Activated CD4-positive, alpha-beta T cell treated with anti-CD3 and anti-CD28 coated beads, Interleukin-2, amount 50 U/mL, for 4 hours (primary cell): ENCODE data around the gene RNLS.
"Not testable (repeated sequence)": the region's sequence is repeated elsewhere in the genome, so short reads cannot be mapped to it uniquely, and the experiment has no call there.

Experiments
- DNase-seq, 2 experiments: peaks; one replicate each; pipeline ENCODE4 v3.0.0-alpha.2; 2020

The RNLS gene

GRCh38 chr10:88286030-88286429 is 297.1 kb downstream of the RNLS start:
- no peak for DNase-seq

DNA sequence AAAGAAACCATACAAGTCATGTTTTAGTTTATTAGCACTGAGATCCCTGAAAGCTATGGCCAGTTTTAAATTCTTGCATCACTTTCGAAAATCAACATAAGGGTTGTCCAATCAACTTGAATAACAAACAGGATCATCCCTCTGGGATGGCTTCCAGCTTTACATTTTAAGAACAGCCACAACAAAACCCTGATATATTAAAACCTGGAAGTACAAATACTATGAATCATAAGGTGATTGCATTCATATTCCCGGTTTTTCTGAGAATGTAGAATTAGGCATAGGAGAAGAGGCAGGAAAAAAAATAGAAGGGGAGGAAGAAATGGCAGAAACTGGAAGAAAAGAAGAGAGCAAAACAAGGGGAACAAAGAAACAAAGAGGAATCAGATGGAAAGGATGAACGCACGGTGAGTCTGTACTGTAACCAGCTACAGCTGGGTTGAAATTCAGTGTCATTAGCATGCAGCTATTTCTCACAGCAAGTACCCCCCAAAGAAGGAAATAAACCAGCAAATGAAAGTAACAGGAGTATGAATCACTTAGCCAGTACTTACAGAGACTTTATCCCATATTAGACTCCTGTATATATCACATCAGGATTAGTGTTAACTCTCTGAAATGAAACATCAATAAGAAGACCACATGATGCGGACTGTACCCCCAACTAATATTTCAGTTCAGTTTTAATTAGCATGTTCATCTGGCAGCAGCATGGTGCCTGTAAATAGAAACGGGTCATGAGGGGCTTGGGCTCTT is 301.3 kb downstream of the RNLS start:
- DNase-seq, result no peak

DNA sequence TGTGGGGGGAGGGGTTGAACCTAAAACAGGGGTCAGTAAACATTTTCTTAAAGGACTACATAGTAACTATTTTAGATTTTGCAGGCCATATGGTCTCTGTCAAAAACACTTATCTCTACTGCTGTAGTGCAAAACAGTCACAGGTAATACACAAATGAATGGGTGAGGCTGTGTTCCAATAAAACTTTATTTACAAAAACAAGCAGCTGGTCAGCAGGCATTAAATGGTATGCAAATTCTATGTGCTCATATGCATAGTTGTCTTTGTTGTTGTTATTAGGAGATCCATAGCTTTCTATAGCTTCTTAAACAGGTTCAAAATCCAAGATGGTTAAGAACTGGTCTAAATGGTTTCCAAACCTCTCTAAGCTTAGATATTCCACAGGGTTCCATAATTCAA is 302.6 kb downstream of the RNLS start:
- no peak for DNase-seq

DNA sequence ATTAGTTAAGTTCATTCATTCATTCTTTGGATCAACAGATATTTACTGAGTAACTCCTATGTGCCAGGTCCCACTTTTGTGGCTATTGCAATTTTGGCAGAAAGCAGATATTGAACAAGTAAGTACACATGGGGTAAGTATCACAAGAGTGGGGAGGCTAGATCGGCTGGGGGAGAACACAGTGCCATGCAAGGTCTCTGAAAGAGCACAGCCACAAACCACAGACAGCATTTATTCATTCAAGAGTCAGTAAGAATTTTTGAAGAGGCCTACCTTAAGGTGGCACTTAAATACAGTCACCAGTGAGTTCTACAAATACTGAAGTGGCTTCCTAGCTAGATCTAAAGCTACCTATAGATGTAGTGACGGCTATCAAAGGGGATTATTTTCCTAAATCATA is 304.2 kb downstream of the RNLS start:
- DNase-seq, result no peak

DNA sequence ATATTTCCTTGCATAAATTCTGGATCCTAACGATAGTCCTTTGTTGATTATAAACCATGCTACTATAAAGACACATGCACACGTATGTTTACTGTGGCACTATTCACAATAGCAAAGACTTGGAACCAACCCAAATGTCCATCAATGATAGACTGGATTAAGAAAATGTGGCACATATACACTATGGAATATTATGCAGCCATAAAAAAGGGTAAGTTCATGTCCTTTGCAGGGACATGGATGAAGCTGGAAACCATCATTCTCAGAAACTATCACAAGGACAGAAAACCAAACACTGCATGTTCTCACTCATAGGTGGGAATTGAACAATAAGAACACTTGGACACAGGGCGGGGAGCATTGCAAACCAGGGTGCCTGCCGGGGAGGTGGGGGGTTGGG is 306.2 kb downstream of the RNLS start:
- DNase-seq, result not testable (repeated sequence)

DNA sequence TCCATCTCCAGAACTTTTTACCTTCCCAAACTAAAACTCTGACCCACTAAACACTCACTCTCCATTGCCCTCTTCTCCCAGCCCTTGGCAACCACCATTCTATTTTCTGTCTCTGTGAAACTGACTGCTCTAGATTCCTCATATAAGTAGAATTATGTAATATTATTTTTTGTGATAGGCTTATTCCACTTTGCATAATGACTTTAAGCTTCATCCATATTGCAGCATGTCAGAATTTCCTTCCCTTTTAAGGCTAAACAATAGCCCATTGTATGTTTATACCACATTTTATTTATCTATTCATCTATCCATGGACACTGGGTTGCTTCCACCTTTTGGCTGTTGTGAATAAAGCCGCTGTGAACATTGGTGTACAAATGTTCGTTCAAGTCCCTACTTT is 308.8 kb downstream of the RNLS start:
- no peak for DNase-seq

DNA sequence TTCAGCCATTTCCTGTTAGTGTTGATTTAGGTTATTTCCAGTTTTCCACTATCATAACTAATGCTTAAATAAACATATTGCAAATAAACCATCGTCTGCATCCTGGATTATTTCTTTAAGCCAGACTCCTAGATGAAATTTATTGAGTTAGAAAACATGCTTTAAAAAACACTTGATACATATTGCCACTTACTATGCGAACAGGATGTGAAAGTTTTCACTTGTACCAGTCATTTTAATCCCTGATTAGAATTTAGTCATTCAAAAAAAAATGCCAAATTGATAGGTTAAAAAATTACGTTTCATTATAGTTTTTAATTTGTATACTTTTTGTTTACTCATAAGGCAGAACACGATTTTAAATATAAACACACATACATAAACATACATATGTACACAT is 309.6 kb downstream of the RNLS start:
- DNase-seq, result no peak

GRCh38 chr10:88271761-88272543 is 311.2 kb downstream of the RNLS start:
- DNase-seq, result no peak

DNA sequence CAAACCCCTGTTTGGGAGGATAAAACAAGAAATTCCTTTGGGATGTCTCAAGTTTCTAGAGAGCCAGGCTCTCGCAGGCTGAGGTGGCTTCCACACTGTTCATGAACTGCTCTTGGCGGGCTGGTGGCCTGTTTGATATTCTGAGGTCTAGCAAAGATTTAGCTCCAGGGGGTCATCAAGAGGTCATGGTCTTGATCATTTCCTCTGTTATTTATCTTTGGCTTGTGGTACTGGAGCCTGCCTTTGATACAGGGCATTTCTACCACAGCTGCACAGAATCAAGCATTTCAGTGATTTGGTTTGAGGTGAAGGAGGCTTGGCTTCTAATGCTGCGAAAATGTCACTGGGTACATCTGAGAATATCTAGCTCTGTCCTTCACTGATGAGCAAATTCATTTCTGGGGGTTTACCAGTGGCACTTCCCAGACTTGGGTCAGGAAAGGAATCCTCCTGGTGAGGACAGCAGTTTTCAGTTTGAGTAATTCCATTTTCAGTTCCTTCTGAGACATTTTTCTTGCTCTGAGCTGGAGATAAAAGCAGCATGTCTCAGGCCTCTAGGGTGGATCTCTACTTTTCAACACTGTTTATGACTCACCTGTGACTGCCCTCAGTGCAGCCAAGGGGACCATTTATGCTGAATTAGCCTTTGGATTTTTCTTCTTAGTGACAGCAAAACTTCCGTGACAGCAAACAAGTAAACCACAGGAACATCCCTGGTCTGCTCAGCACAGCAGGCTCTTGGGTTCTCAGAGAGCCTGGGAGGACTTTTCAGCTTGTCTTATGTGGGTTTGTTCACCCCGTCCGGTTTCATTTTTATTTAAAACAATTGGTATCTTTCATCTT is 312.0 kb downstream of the RNLS start:
- peak in 1 of 2 experiments; percentile 17 for DNase-seq

- no peak for DNase-seq
Observed at GRCh38 chr10:88270061-88270808, 312.9 kb downstream of the RNLS start.

DNA sequence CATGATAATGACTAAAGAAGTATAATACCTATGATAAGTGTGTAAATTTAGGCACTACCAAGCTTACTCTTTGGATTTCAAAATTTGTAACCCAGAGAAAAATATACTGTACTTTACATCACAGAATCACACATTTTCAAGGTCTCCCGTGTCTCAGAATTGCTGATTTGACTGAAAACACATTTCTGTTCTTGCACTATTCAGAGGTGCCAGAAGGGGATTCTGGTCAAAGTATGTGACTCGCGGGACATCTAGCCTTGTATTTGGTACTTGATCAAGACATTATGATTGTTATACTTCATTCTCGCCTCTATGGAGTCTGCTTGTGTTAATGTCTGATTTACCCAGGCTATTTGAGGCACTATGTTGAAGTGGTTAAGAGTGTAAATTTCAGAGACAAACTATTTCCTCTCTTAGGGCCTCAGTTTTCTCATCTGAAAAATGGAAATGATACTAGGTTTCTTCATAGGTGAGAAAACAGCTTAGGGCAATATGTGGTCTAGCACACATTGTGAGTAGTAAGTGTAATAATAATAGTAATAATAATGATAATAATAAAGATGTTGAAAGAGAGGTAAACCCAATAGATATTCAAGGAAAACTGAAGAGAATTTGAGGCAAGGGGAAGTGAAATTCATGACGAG is 320.4 kb downstream of the RNLS start:
- DNase-seq, result no peak

DNA sequence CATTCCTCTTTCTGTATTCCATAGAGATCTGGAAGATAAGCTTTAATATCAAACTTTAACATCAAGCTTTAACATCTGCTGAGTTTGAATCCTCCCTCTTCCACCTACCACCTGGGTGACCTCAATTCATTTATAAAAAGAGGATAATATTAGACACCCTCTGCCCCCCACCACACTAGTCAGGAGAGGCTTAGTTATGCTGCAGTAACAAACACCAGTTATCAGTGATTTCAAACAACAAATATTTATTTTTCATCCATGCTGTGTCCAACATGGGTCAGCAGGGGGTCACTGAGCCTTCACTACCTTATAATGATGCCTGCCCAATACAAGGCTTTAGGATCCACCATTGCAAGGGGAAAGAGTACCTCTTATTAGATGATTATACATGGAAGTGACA is 322.0 kb downstream of the RNLS start:
- no peak for DNase-seq

GRCh38 chr10:88260329-88261051 is 322.6 kb downstream of the RNLS start:
- DNase-seq, result no peak

- DNase-seq, result no peak
Observed at GRCh38 chr10:88259381-88259780, 323.7 kb downstream of the RNLS start.

GRCh38 chr10:88256886-88257285 is 326.2 kb downstream of the RNLS start:
- no peak for DNase-seq

DNA sequence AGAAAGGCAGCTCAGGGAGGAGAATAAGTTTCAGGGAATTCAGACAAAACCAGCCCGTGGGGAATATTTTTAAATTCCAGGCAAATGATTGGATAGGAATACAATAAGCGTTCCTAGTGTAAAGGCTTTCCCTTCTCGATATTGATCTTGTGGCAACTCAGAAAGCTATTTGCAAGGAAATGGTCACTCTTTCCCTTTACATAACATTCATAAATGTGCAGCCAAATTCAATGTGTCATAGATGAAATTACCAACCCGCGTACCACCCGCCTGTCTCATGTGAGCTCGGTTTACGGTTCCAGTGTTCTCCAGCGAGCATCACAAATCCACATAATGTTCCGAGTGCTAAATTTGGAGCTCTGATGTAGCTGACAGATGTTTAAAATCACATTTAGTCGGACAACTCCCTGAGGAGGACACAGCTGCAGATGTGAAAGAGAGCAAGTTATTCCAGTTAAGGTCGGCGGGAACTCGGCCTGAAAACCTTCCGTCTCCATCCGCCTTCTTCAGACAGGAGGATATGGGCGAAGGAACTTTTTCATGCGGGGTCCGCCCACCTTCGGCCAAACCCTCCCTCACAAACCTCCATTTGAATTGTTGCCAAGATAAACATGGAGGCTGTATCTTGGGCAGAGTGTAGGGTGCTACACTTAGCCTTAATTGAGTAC is 327.0 kb downstream of the RNLS start:
- no peak for DNase-seq

DNA sequence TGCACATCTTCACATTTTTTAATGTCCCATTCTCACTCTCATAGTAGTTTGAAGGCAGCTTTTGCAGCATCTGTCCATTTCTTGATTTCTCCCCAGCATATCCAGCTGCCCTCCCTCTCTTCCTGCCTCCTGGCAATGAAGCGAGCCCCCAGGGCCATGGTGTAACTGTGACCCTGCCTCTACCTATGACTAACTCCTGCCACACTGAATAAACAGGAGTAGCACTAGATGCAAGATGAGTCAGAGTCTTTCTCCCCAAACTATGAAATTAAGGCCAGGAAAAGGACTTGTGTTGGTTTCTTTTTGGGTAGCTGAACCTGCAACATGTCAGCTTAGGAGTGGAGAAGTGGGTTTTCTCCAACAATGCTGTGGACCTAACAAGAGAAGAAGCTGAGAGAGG is 329.0 kb downstream of the RNLS start:
- no peak for DNase-seq

DNA sequence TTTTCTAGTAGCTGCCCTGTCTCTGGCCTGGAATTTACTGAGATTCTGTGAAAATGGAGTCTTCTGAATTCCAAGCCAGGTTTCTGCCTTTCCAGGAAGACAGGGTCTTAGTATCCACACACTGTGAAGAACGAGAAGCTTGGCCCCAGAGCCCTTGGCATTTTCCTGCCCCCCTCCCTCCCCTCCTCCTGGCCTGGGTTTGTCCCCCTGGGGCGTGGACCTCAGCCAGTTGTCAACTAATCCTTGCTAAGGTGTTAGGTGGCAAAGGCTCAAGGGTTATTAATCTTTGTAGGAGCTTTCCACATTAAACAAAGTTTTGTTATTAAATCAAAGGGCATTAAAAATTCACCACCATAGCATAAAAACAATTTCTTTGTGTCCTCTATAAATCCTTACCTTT is 329.5 kb downstream of the RNLS start:
- no peak for DNase-seq

GRCh38 chr10:88253128-88253527 is 330.0 kb downstream of the RNLS start:
- DNase-seq, result no peak

- DNase-seq, result no peak
Observed at GRCh38 chr10:88249450-88249849, 333.7 kb downstream of the RNLS start.

- DNase-seq, result no peak
Observed at GRCh38 chr10:88246675-88247074, 336.4 kb downstream of the RNLS start.
